ENCODE measurements around the gene DDX25. TPM values are rescaled to one million over a fixed set of nuclear protein-coding genes. Genes with fewer than 3 reads are reported as not detected.

The DDX25 gene
- total RNA-seq, 4 donors from 2014 or later, result not detected

GRCh38 chr11:125944350-125945010 lies 40.2 kb downstream of the DDX25 start:
- no peaks in the 10 kb centered on the region for H3K27me3 ChIP-seq
- no peaks in the 10 kb centered on the region for H3K9me3 ChIP-seq
- peaks cover 0 to 6% of the 10 kb centered on the region in 2 donors for H3K4me1 ChIP-seq
- ATAC-seq (no peak), DNase-seq (no peak)
- no peak overlapping the region for H3K27ac ChIP-seq
- intact Hi-C loops (cut with DNase I; ENCODE audit: low total_unique reads) (no loop called here), in situ Hi-C loops (cut with MboI; ENCODE audit: low sequenced_read_pairs in 4 of 4) (no loop called here)
- TF ChIP-seq, protein P1, sequence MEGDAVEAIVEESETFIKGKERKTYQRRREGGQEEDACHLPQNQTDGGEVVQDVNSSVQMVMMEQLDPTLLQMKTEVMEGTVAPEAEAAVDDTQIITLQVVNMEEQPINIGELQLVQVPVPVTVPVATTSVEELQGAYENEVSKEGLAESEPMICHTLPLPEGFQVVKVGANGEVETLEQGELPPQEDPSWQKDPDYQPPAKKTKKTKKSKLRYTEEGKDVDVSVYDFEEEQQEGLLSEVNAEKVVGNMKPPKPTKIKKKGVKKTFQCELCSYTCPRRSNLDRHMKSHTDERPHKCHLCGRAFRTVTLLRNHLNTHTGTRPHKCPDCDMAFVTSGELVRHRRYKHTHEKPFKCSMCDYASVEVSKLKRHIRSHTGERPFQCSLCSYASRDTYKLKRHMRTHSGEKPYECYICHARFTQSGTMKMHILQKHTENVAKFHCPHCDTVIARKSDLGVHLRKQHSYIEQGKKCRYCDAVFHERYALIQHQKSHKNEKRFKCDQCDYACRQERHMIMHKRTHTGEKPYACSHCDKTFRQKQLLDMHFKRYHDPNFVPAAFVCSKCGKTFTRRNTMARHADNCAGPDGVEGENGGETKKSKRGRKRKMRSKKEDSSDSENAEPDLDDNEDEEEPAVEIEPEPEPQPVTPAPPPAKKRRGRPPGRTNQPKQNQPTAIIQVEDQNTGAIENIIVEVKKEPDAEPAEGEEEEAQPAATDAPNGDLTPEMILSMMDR (IDR thresholded peaks at IDR 0.05 in 4 of 5, conservative IDR thresholded peaks at IDR 0.05 in 1 of 5), result no peak
- TF ChIP-seq POLR2A (IDR thresholded peaks at IDR 0.05), result no peak
- H3K4me3 ChIP-seq, result no peak overlapping the region
- H3K36me3 ChIP-seq, result no peaks in the 10 kb centered on the region

GRCh38 chr11:125945011-125945796 lies 40.9 kb downstream of the DDX25 start:
- no peaks in the 10 kb centered on the region for H3K9me3 ChIP-seq
- no peak for TF ChIP-seq POLR2A (IDR thresholded peaks at IDR 0.05)
- TF ChIP-seq, protein P1 (IDR thresholded peaks at IDR 0.05 in 4 of 5, conservative IDR thresholded peaks at IDR 0.05 in 1 of 5), result no peak
- ATAC-seq (no peak), DNase-seq (no peak)
- in situ Hi-C loops (cut with MboI; ENCODE audit: low sequenced_read_pairs in 4 of 4), result no loop called here
- H3K27ac ChIP-seq, result no peak overlapping the region
- no peak overlapping the region for H3K4me3 ChIP-seq
- peaks cover 0 to 6% of the 10 kb centered on the region in 2 donors for H3K4me1 ChIP-seq
- no peaks in the 10 kb centered on the region for H3K27me3 ChIP-seq
- no peaks in the 10 kb centered on the region for H3K36me3 ChIP-seq
- intact Hi-C loops (cut with DNase I; ENCODE audit: low total_unique reads), result no loop called here

GRCh38 chr11:125945797-125946520 lies 41.7 kb downstream of the DDX25 start, which contains the start of gene VSIG10L2:
TSS of gene VSIG10L2 (plus strand) at chr11:125946044. CDS start at chr11:125946056, 12 bp downstream.
- Histone ChIP-seq H3K4me3 (no peak within 1 kb of the TSS), H3K36me3 (no peaks in the 10 kb centered on the region), H3K4me1 (peaks cover 0 to 6% of the 10 kb centered on the region in 2 donors), H3K9me3 (no peaks in the 10 kb centered on the region), H3K27me3 (no peaks in the 10 kb centered on the region), H3K27ac (no peak within 1 kb of the TSS)
- ATAC-seq (no peak), DNase-seq (no peak)
- intact Hi-C loops (cut with DNase I; ENCODE audit: low total_unique reads) (no loop called here), in situ Hi-C loops (cut with MboI; ENCODE audit: low sequenced_read_pairs in 4 of 4) (no loop called here)
- no peak for TF ChIP-seq POLR2A (IDR thresholded peaks at IDR 0.05)
- TF ChIP-seq, protein P1 (IDR thresholded peaks at IDR 0.05 in 4 of 5, conservative IDR thresholded peaks at IDR 0.05 in 1 of 5), result no peak

GRCh38 chr11:125946712-125947418 lies 42.6 kb downstream of the DDX25 start:
- in situ Hi-C loops (cut with MboI; ENCODE audit: low sequenced_read_pairs in 4 of 4) (no loop called here), intact Hi-C loops (cut with DNase I; ENCODE audit: low total_unique reads) (no loop called here)

More at GRCh38 chr11:125946712-125947418, 42.6 kb downstream of the DDX25 start:
- ATAC-seq, result no peak
- Histone ChIP-seq H3K27ac (no peak overlapping the region), H3K36me3 (no peaks in the 10 kb centered on the region), H3K4me1 (peaks cover 0 to 3% of the 10 kb centered on the region in 2 donors), H3K4me3 (no peak overlapping the region), H3K27me3 (no peaks in the 10 kb centered on the region), H3K9me3 (no peaks in the 10 kb centered on the region)
- no peak for DNase-seq
- TF ChIP-seq, protein P1 (IDR thresholded peaks at IDR 0.05 in 4 of 5, conservative IDR thresholded peaks at IDR 0.05 in 1 of 5), result no peak
- TF ChIP-seq POLR2A (IDR thresholded peaks at IDR 0.05), result no peak
